Progenitor cell of endocrine pancreas (in vitro differentiated cells): ENCODE results near the gene RPUSD3. TPM values are rescaled to one million over a fixed set of nuclear protein-coding genes. Genes with fewer than 3 reads are reported as not detected.
A peak's percentile ranks its signal among the peaks of the same experiment; 100 is the strongest.

Source experiments
- DNase-seq: peaks from one replicate; pipeline ENCODE4 v3.0.0; 2021; ENCODE audit warnings: low spot score; ENCODE audit not compliant: unreplicated experiment
- H3K27ac Mint-ChIP-seq: 2 replicates; pipeline ENCODE4 v1.8.0; 2021; ENCODE audit warnings: mild to moderate bottlenecking, moderate library complexity, mixed read lengths
- H3K27me3 Mint-ChIP-seq: 2 replicates; pipeline ENCODE4 v1.8.0; 2021; ENCODE audit warnings: mixed read lengths
- H3K36me3 Mint-ChIP-seq: 2 replicates; pipeline ENCODE4 v1.8.0; 2022; ENCODE audit warnings: mixed read lengths; ENCODE audit not compliant: insufficient read depth
- H3K4me1 Mint-ChIP-seq: 2 replicates; pipeline ENCODE4 v1.8.0; 2021; ENCODE audit warnings: low read depth, mixed read lengths
- H3K4me3 Mint-ChIP-seq: 2 replicates; pipeline ENCODE4 v1.8.0; 2021; ENCODE audit warnings: low read depth, mild to moderate bottlenecking, moderate library complexity, mixed read lengths
- H3K9me3 Mint-ChIP-seq: 2 replicates; pipeline ENCODE4 v1.8.0; 2021; ENCODE audit warnings: low read depth, mixed read lengths
- total RNA-seq: library from RNA; stranded (reverse); gene quantifications from 2 replicates; pipeline ENCODE4 v1.2.1, GENCODE V29; 2021
- TF ChIP-seq, protein P1 (sequence below): fragments of 200-600 bp; sonication (generic); IDR thresholded peaks from one replicate; pipeline ENCODE4 v1.5.0; 2021; ENCODE audit warnings: antibody characterized with exemption, mild to moderate bottlenecking; ENCODE audit not compliant: unreplicated experiment

Gene RPUSD3
- total RNA-seq, 1 donor from 2014 or later, result 55.0 TPM

GRCh38 chr3:9795207-9795606 lies 48.6 kb downstream of the RPUSD3 start:
- H3K4me1 Mint-ChIP-seq, result peaks cover 16% of the 10 kb centered on the region
- H3K9me3 Mint-ChIP-seq, result no peaks in the 10 kb centered on the region
- no peak for DNase-seq
- H3K27me3 Mint-ChIP-seq, result no peaks in the 10 kb centered on the region
- TF ChIP-seq, protein P1, sequence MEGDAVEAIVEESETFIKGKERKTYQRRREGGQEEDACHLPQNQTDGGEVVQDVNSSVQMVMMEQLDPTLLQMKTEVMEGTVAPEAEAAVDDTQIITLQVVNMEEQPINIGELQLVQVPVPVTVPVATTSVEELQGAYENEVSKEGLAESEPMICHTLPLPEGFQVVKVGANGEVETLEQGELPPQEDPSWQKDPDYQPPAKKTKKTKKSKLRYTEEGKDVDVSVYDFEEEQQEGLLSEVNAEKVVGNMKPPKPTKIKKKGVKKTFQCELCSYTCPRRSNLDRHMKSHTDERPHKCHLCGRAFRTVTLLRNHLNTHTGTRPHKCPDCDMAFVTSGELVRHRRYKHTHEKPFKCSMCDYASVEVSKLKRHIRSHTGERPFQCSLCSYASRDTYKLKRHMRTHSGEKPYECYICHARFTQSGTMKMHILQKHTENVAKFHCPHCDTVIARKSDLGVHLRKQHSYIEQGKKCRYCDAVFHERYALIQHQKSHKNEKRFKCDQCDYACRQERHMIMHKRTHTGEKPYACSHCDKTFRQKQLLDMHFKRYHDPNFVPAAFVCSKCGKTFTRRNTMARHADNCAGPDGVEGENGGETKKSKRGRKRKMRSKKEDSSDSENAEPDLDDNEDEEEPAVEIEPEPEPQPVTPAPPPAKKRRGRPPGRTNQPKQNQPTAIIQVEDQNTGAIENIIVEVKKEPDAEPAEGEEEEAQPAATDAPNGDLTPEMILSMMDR, result no peak
- peak overlapping the region; percentile 82 for H3K27ac Mint-ChIP-seq
- peak overlapping the region; percentile 71 for H3K4me3 Mint-ChIP-seq
- H3K36me3 Mint-ChIP-seq, result peaks cover 15% of the 10 kb centered on the region

DNA sequence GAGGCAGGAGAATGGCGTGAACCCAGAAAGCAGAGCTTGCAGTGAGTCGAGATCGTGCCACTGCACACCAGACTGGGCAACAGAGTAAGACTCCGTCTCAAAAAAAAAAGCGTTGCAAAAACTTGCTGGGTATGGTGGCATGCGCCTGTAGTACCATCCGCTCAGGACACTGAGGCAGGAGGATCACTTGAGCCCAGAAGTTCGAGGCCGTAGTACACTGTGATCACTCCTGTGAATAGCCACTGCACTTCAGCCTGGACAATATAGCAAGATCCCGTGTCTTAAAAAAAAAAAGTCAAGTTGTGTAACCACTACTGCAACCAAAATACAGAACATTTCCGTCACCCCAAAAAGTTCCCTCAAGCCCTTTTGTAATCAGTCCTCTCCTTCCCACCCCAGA lies 49.4 kb downstream of the RPUSD3 start:
- H3K27me3 Mint-ChIP-seq, result no peaks in the 10 kb centered on the region
- no peaks in the 10 kb centered on the region for H3K9me3 Mint-ChIP-seq
- peaks cover 17% of the 10 kb centered on the region for H3K36me3 Mint-ChIP-seq
- DNase-seq, result no peak
- H3K4me1 Mint-ChIP-seq, result peaks cover 16% of the 10 kb centered on the region
- TF ChIP-seq, protein P1, result no peak
- H3K27ac Mint-ChIP-seq, result peak overlapping the region; percentile 100
- H3K4me3 Mint-ChIP-seq, result peak overlapping the region; percentile 95

GRCh38 chr3:9793161-9793781 lies 50.5 kb downstream of the RPUSD3 start:
- Mint-ChIP-seq H3K27me3 (no peaks in the 10 kb centered on the region), H3K36me3 (peaks cover 22% of the 10 kb centered on the region), H3K27ac (peak overlapping the region; percentile 100), H3K4me3 (peak overlapping the region; percentile 95), H3K9me3 (no peaks in the 10 kb centered on the region), H3K4me1 (peaks cover 16% of the 10 kb centered on the region)
- no peak for DNase-seq
- TF ChIP-seq, protein P1, result no peak

DNA sequence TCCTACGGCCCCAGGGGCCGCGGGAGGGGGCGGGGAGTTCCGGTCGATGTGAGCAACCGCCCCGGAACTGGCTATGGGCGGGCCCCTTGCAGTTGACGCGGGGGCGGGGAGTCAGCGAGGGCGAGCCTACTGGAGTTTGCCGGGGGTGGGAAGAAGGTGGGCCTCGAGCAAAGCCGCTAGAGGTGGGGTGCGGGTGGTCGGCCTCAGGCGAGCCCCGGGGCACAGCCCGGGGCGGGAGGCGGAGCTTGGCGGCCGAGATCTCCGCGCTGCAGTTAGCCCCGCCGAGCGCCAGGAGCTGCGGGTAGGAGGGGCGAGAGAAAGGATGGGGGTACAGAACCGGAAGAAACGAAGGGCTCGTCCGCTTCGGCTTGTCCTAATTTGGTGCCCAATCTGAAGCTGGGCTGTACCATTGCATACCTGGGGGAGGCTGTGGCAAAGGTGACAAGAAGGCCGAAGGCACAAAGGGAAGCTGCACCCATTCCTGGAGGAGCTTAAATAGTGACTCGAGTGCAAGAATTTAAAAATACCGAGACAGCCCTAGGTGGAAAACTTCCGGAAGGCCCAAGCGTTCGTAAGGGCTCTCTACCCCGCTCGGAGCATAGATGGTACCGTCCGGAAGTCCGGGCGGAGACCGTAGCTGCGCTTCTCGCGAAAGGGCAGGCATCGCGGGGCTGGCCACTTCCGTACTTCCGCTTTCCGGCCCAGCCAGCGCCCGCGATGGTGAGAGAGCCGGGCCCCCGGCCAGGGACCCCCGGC lies 51.2 kb downstream of the RPUSD3 start, which contains the start of the genes ARPC4 and TADA3:
Gene ARPC4 (plus strand): TSS at position 678 of the 756 bp plus-strand sequence. CDS start 40 bp downstream, at position 718.
Gene TADA3 (minus strand): TSS at position 69 of the 756 bp plus-strand sequence. CDS start 1,007 bp downstream, outside the sequence.
- Mint-ChIP-seq H3K4me1 (peaks cover 16% of the 10 kb centered on the region), H3K27me3 (no peaks in the 10 kb centered on the region), H3K4me3 (peak within 1 kb of the TSS; percentile 95), H3K27ac (peak within 1 kb of the TSS; percentile 100), H3K36me3 (peaks cover 22% of the 10 kb centered on the region), H3K9me3 (no peaks in the 10 kb centered on the region)
- peak; percentile 75 for DNase-seq
- TF ChIP-seq, protein P1, result peak; percentile 13

DNA sequence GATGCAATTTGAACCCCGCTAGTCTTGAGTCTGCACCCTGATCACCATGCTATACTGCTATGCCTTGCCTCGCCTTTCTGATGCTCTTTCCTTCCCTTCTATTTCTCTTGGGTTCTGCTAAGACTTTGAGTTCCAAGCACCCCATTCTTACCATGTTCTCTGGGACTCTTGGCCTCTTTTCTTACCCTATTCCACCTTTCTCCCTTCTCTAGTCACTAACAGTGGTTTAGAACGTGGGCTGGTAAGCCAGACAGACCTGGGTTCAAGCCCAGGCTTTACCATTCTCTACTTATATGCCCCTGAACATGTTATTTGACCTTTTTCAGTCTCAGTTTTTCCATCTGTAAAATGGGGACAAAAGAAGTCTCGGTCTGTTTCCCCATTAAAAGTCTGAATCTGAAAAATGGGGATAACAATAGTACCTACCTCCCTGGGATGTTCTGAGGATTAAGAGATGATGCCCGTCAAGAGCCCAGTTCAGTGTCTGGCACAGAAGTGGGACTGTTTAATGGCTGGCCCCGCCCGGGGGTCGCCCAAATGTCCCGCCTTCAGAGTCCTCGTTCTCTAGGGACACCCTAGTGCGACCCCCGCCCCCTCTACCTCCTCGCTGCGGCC lies 51.9 kb downstream of the RPUSD3 start:
- Mint-ChIP-seq H3K4me3 (peak overlapping the region; percentile 95), H3K27me3 (no peaks in the 10 kb centered on the region), H3K36me3 (peaks cover 25% of the 10 kb centered on the region), H3K27ac (peak overlapping the region; percentile 100), H3K9me3 (no peaks in the 10 kb centered on the region), H3K4me1 (peaks cover 16% of the 10 kb centered on the region)
- DNase-seq, result no peak
- TF ChIP-seq, protein P1, result no peak
